WTC11 (cell line): ENCODE results near the gene SHISA7. TPM values are rescaled to one million over a fixed set of nuclear protein-coding genes. Genes with fewer than 3 reads are reported as not detected.
A peak's percentile ranks its signal among the peaks of the same experiment; 100 is the strongest.

Experiments
- ATAC-seq: fragments of 200-7000 bp; cut with Tn5 transposase; 2 replicates; pipeline ENCODE4 v1.10.0; 2021; ENCODE audit warnings: mild to moderate bottlenecking, moderate library complexity
- CTCF ChIA-PET: fragments of 300-600 bp; sonication (Branson Sonifier 250); formaldehyde crosslinking; loops from one replicate; lab custom pipeline; 2021; ENCODE audit warnings: antibody characterized with exemption; lab: Charles Lee
- POLR2A ChIA-PET: fragments of 350-600 bp; sonication (Branson Sonifier 250); formaldehyde crosslinking; loops from one replicate; lab custom pipeline; 2021; ENCODE audit warnings: antibody characterized with exemption; lab: Charles Lee
- DNase-seq: peaks from one replicate; pipeline ENCODE4 v3.0.0; 2021; ENCODE audit warnings: low spot score
- H3K27ac Mint-ChIP-seq: 2 replicates; pipeline ENCODE4 v1.8.0; 2021; ENCODE audit warnings: mixed read lengths
- H3K27me3 Mint-ChIP-seq: 2 replicates; pipeline ENCODE4 v1.8.0; 2021; ENCODE audit warnings: low read depth, mild to moderate bottlenecking, moderate library complexity, mixed read lengths
- H3K36me3 Mint-ChIP-seq: 2 replicates; pipeline ENCODE4 v1.8.0; 2021; ENCODE audit warnings: mixed read lengths
- H3K4me1 Mint-ChIP-seq: 2 replicates; pipeline ENCODE4 v1.8.0; 2022; ENCODE audit warnings: mixed read lengths
- H3K4me3 Mint-ChIP-seq: 2 replicates; pipeline ENCODE4 v1.8.0; 2021; ENCODE audit warnings: mild to moderate bottlenecking, moderate library complexity, mixed read lengths
- H3K9me3 Mint-ChIP-seq: 2 replicates; pipeline ENCODE4 v1.8.0; 2021; ENCODE audit warnings: mixed read lengths
- ARID4B ChIP-seq: sonication (generic); formaldehyde crosslinking; IDR thresholded peaks from 2 replicates; pipeline ENCODE4 v1.8.0; 2023; ENCODE audit warnings: missing genetic modification reagents, mild to moderate bottlenecking, borderline replicate concordance
- CDX4 ChIP-seq: fragments of 250-450 bp; sonication (Bioruptor Pico); IDR thresholded peaks from 2 replicates; pipeline ENCODE4 v1.9.0; 2021; ENCODE audit warnings: moderate library complexity, mild to moderate bottlenecking, inconsistent platforms, borderline replicate concordance
- CREB1 ChIP-seq: sonication (generic); formaldehyde crosslinking; IDR thresholded peaks from 2 replicates; pipeline ENCODE4 v1.8.0; 2023; ENCODE audit warnings: mild to moderate bottlenecking, missing genetic modification reagents
- CTCF ChIP-seq: fragments of 200-600 bp; IDR thresholded peaks from 2 replicates; pipeline ENCODE4 v1.8.0; 2022; ENCODE audit warnings: antibody characterized with exemption
- E2F1 ChIP-seq: sonication (generic); formaldehyde crosslinking; IDR thresholded peaks from 2 replicates; pipeline ENCODE4 v1.8.0; 2022; ENCODE audit warnings: mild to moderate bottlenecking, missing genetic modification reagents
- EMX1 ChIP-seq: fragments of 250-450 bp; sonication (Bioruptor Pico); IDR thresholded peaks from 2 replicates; pipeline ENCODE4 v1.8.0; 2021; ENCODE audit warnings: mild to moderate bottlenecking
- ERG ChIP-seq: fragments of 250-450 bp; sonication (Bioruptor Pico); IDR thresholded peaks from 2 replicates; pipeline ENCODE4 v1.8.0; 2021; ENCODE audit warnings: mild to moderate bottlenecking
- GABPB1 ChIP-seq: sonication (generic); formaldehyde crosslinking; IDR thresholded peaks from 2 replicates; pipeline ENCODE4 v1.8.1; 2023; ENCODE audit warnings: mild to moderate bottlenecking, missing genetic modification reagents
- JAZF1 ChIP-seq: fragments of 250-450 bp; sonication (Bioruptor Pico); IDR thresholded peaks from 2 replicates; pipeline ENCODE4 v1.9.0; 2021; ENCODE audit warnings: moderate library complexity, mild to moderate bottlenecking, inconsistent platforms
- JUN ChIP-seq: sonication (generic); formaldehyde crosslinking; IDR thresholded peaks from 2 replicates; pipeline ENCODE4 v1.8.0; 2023; ENCODE audit warnings: mild to moderate bottlenecking, missing genetic modification reagents
- KAT7 ChIP-seq: sonication (generic); formaldehyde crosslinking; IDR thresholded peaks from 2 replicates; pipeline ENCODE4 v1.8.1; 2023; ENCODE audit warnings: missing genetic modification reagents, mild to moderate bottlenecking, borderline replicate concordance
- MAX ChIP-seq: sonication (generic); formaldehyde crosslinking; IDR thresholded peaks from 2 replicates; pipeline ENCODE4 v1.8.0; 2022; ENCODE audit warnings: mild to moderate bottlenecking, missing genetic modification reagents
- MLX ChIP-seq: sonication (generic); formaldehyde crosslinking; IDR thresholded peaks from 2 replicates; pipeline ENCODE4 v1.8.1; 2023; ENCODE audit warnings: mild to moderate bottlenecking, missing genetic modification reagents, moderate library complexity
- PRRX2 ChIP-seq: fragments of 250-450 bp; sonication (Bioruptor Pico); IDR thresholded peaks from 2 replicates; pipeline ENCODE4 v1.8.0; 2021; ENCODE audit warnings: mild to moderate bottlenecking
- SMAD4 ChIP-seq: sonication (generic); formaldehyde crosslinking; IDR thresholded peaks from 2 replicates; pipeline ENCODE4 v1.8.0; 2022; ENCODE audit warnings: mild to moderate bottlenecking, missing genetic modification reagents
- SOX15 ChIP-seq: fragments of 250-450 bp; sonication (Bioruptor Pico); IDR thresholded peaks from 2 replicates; pipeline ENCODE4 v1.9.0; 2021; ENCODE audit warnings: mild to moderate bottlenecking
- TCF7 ChIP-seq: sonication (generic); formaldehyde crosslinking; IDR thresholded peaks from 2 replicates; pipeline ENCODE4 v1.8.0; 2022; ENCODE audit warnings: mild to moderate bottlenecking, low read depth, missing genetic modification reagents, moderate library complexity
- USF1 ChIP-seq: sonication (generic); formaldehyde crosslinking; IDR thresholded peaks from 2 replicates; pipeline ENCODE4 v1.8.0; 2022; ENCODE audit warnings: mild to moderate bottlenecking, missing genetic modification reagents
- ZBTB43 ChIP-seq: sonication (generic); formaldehyde crosslinking; IDR thresholded peaks from 2 replicates; pipeline ENCODE4 v1.8.1; 2023; ENCODE audit warnings: mild to moderate bottlenecking, missing genetic modification reagents
- ZNF232 ChIP-seq: sonication (generic); formaldehyde crosslinking; IDR thresholded peaks from 2 replicates; pipeline ENCODE4 v1.8.0; 2022; ENCODE audit warnings: mild to moderate bottlenecking, missing genetic modification reagents
- ZNF512 ChIP-seq: sonication (generic); formaldehyde crosslinking; IDR thresholded peaks from 2 replicates; pipeline ENCODE4 v1.8.1; 2022; ENCODE audit warnings: missing genetic modification reagents, borderline replicate concordance
- total RNA-seq: library from RNA; stranded (reverse); gene quantifications from 3 replicates; pipeline ENCODE4 v1.2.3, GENCODE V29; 2021

Gene SHISA7
- total RNA-seq, 1 experiment from 2014 or later: 0.79 TPM

GRCh38 chr19:55484593-55485438 is 41.7 kb upstream of the SHISA7 start, which contains the start of gene NAT14:
Gene NAT14, plus strand, starts transcription at chr19:55485188. Its CDS starts 521 bp downstream, at chr19:55485709.
- H3K27ac Mint-ChIP-seq: peak within 1 kb of the TSS; percentile 87
- peak; percentile 89 for DNase-seq
- peak within 1 kb of the TSS; percentile 82 for H3K4me3 Mint-ChIP-seq
- CTCF ChIA-PET: interaction anchor here (0.7 to 13.5 kb wide), 9 partner anchors 10 to 596 kb away, joined by 3 to 96 read pairs (median 4); partner anchors contain the start of genes FIZ1, ISOC2 and U2AF2
- peak; percentile 58 for ATAC-seq
- H3K27me3 Mint-ChIP-seq: no peaks in the 10 kb centered on the region
- H3K9me3 Mint-ChIP-seq: no peaks in the 10 kb centered on the region
- POLR2A ChIA-PET: interaction anchor here (0.5 to 1.3 kb wide), 5 partner anchors 8 to 163 kb away, joined by 3 to 11 read pairs (median 3); partner anchors contain the start of gene ZNF628
- peaks cover 23% of the 10 kb centered on the region for H3K4me1 Mint-ChIP-seq
- no peaks in the 10 kb centered on the region for H3K36me3 Mint-ChIP-seq
- TF ChIP-seq ZNF232: no peak
- peak; percentile 65; the same call in 1 of the 2 replicates for TF ChIP-seq ERG (CRISPR knock-in tag)
- TF ChIP-seq MAX: peak; percentile 59; the same call in 1 of the 2 replicates
- TF ChIP-seq EMX1 (CRISPR knock-in tag): peak; percentile 83; the same call in 1 of the 2 replicates
- TF ChIP-seq TCF7 (CRISPR knock-in tag): no peak
- TF ChIP-seq CREB1: 0 out of 2 replicates have a peak, but pooled peaks have one; percentile 45
- TF ChIP-seq JUN: 0 out of 2 replicates have a peak, but pooled peaks have one; percentile 50
- TF ChIP-seq E2F1 (CRISPR knock-in tag): 0 out of 2 replicates have a peak, but pooled peaks have one; percentile 35
- no peak for TF ChIP-seq SOX15
- TF ChIP-seq ZBTB43 (CRISPR knock-in tag): no peak
- no peak for TF ChIP-seq JAZF1
- TF ChIP-seq ZNF512 (CRISPR knock-in tag): no peak
- no peak for TF ChIP-seq CDX4 (CRISPR knock-in tag)
- peak; percentile 76; the same call in 1 of the 2 replicates for TF ChIP-seq GABPB1 (CRISPR knock-in tag)
- no peak for TF ChIP-seq MLX (CRISPR knock-in tag)
- TF ChIP-seq KAT7: peak; percentile 55; the same call in 1 of the 2 replicates
- 0 out of 2 replicates have a peak, but pooled peaks have one; percentile 68 for TF ChIP-seq ARID4B (CRISPR knock-in tag)
- no peak for TF ChIP-seq USF1 (CRISPR knock-in tag)
- TF ChIP-seq CTCF: no peak
- 0 out of 2 replicates have a peak, but pooled peaks have one; percentile 74 for TF ChIP-seq PRRX2 (CRISPR knock-in tag)
- TF ChIP-seq SMAD4 (CRISPR knock-in tag): no peak
